Stimulated activated naive CD8-positive, alpha-beta T cell treated with anti-CD3 and anti-CD28 coated beads, Interleukin-15, amount 100 ng/mL, for 72 hours (primary cell): ENCODE measurements around the gene C11orf16.

Source experiments
- ATAC-seq: fragments of 150-1000 bp; cut with Tn5 transposase; 2 replicates; pipeline ENCODE4 v1.10.0; 2021; ENCODE audit warnings: mild to moderate bottlenecking, moderate library complexity
- DNase-seq, 2 donors: peaks; one replicate each; pipeline ENCODE4 v3.0.0; 2021 to 2022
- H3K27ac Mint-ChIP-seq, 2 donors: one replicate each; pipeline ENCODE4 v1.8.0; 2022; ENCODE audit warnings: mild to moderate bottlenecking in 2 of 2, mixed read lengths in 2 of 2, moderate library complexity in 2 of 2
- H3K27me3 Mint-ChIP-seq: one replicate; pipeline ENCODE4 v1.8.0; 2022; ENCODE audit warnings: mixed read lengths
- H3K4me1 Mint-ChIP-seq: one replicate; pipeline ENCODE4 v1.8.0; 2022; ENCODE audit warnings: mild to moderate bottlenecking, mixed read lengths
- H3K4me3 Mint-ChIP-seq, 2 donors: one replicate each; pipeline ENCODE4 v1.8.0; 2022; ENCODE audit warnings: mild to moderate bottlenecking in 2 of 2, mixed read lengths in 2 of 2, moderate library complexity in 1 of 2
- H3K9me3 Mint-ChIP-seq, 2 donors: one replicate each; pipeline ENCODE4 v1.8.0; 2022; ENCODE audit warnings: mixed read lengths in 2 of 2

The C11orf16 gene

DNA sequence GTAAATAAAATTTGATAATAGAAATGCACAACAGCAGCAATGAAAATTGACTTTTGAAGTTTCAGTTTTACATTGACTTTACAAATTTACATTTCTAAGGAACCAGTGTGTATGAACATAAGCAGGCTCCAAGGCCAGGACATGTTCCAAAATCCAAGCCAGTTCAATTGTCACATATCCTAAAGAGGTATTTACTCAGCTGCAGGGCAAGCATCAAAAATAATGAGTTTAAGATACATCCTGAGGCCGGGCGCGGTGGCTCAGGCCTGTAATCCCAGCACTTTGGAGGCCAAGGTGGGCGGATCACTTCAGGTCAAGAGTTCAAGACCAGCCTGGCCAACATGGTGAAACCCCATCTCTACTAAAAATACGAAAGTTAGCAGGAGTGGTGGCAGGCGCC, 60.8 kb downstream of the C11orf16 start:
- ATAC-seq (no peak), DNase-seq (no peak)
- Mint-ChIP-seq H3K27me3 (peaks cover 62% of the 10 kb centered on the region), H3K9me3 (no peaks in the 10 kb centered on the region), H3K27ac (no peak overlapping the region), H3K4me3 (peak overlapping the region in 1 of 2 donors; percentile 41), H3K4me1 (peaks cover 12% of the 10 kb centered on the region)

DNA sequence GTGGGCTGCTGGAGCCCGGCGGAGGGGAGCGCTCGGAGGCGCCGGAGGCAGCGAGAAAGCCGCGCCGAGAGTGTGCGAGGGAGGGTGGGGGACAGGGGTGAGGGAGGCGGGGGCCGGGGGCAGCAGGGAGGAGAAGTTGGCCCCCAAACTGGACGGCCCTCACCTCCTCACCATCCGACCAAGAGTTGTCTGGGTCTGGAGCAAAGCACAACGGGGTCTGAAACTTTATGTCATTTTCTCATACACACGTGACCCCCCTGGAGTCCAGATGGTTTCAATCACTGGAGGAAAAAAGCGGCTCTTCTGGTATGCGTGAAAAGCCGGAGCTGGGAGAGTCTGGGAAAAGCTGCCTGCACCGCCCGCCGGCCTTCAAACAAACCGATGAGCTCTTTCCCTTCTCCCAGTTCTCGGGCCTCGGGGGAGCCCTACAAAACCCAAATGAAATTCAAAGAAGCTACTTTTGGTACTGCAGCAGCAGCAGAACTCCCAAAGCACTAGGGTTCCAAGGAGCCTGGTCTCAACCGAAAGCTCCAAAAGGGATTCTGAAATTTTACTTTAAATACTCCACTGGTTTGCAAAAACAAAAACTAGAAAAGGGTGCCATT, 61.5 kb downstream of the C11orf16 start:
- DNase-seq (no peak), ATAC-seq (no peak)
- peaks cover 12% of the 10 kb centered on the region for H3K4me1 Mint-ChIP-seq
- no peak overlapping the region for H3K27ac Mint-ChIP-seq
- peak overlapping the region; percentile 41 to 63 for H3K4me3 Mint-ChIP-seq
- no peaks in the 10 kb centered on the region for H3K9me3 Mint-ChIP-seq
- H3K27me3 Mint-ChIP-seq: peaks cover 69% of the 10 kb centered on the region

DNA sequence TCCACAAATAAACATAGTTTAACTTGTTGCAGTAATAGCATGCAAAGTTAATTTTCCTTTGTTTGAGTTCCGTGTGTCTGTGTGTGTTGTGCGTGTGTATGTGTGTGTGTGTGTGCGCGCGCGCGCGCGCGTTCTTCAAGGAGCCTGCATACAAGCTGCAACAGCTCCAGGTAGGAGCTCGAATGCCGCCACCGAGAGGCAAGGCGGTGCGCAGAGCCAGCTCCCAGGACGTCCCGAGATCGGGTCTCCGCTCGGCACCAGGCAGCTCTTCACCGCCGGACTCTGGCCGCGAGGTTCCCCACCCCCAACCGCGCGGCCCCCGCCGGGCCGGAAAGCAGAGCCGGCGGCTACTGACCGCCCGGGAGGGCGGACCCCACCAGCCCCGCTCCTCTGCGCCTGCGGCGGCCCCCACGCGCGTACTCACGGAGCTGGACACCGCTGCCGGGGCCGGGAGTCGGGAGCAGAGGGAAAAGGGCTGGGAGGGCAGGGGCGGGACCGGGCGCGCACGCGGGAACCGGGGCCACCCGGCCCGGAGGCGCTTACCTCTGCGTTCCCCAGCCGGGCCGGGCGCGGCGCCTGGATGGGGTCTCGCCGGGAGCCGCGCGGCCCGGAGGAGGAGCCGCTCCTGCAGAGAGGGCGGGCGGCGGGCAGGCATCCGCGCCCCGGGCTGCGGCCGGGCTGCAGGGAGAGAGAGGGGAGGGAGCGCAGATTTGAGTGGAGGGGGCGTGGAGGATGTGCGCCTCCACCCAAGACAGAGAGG, 62.2 kb downstream of the C11orf16 start:
- H3K9me3 Mint-ChIP-seq: no peaks in the 10 kb centered on the region
- DNase-seq (peak; percentile 13 to 21), ATAC-seq (peak; percentile 71)
- peak overlapping the region; percentile 61 to 70 for H3K4me3 Mint-ChIP-seq
- peaks cover 75% of the 10 kb centered on the region for H3K27me3 Mint-ChIP-seq
- H3K4me1 Mint-ChIP-seq: peaks cover 12% of the 10 kb centered on the region
- no peak overlapping the region for H3K27ac Mint-ChIP-seq
